ENCODE results near the gene C16orf92. TPM values are rescaled to one million over a fixed set of nuclear protein-coding genes. Genes with fewer than 3 reads are reported as not detected.

C16orf92 gene
- total RNA-seq, 1 experiment from 2014 or later, result not detected

GRCh38 chr16:29993191-29993902, 29.7 kb upstream of the C16orf92 start:
- intact Hi-C loops (cut with micrococcal nuclease), result no loop called here
- Histone ChIP-seq H3K9me3 (ENCODE audit: control insufficient read depth in 1 of 2, insufficient read depth in 1 of 2, low read depth in 1 of 2, low read length in 2 of 2) (no peaks in the 10 kb centered on the region), H3K4me2 (ENCODE audit: low read length) (no peak overlapping the region; the same call in 1 of the 2 replicates), H3K9ac (ENCODE audit: low read length) (no peak overlapping the region; the same call in 1 of the 2 replicates), H3K79me2 (ENCODE audit: insufficient read depth, low read length) (peaks cover 11% of the 10 kb centered on the region), H3K27ac (ENCODE audit: low read depth, low read length) (no peak overlapping the region; the same call in 1 of the 2 replicates), H3K4me3 (replicated peaks in 1 of 2; ENCODE audit: low read depth in 1 of 2, low read length in 2 of 2) (no peak overlapping the region), H3K27me3 (ENCODE audit: insufficient read depth, low read length) (no peaks in the 10 kb centered on the region), H2AFZ (ENCODE audit: low read depth, low read length, poor library complexity, severe bottlenecking) (no peak overlapping the region), H4K20me1 (ENCODE audit: insufficient read depth) (no peaks in the 10 kb centered on the region), H3K4me1 (ENCODE audit: control insufficient read depth in 1 of 2, insufficient read depth in 2 of 2, low read length in 2 of 2) (peaks cover 9 to 27% of the 10 kb centered on the region in 2 experiments), H3K36me3 (ENCODE audit: control insufficient read depth in 1 of 2, insufficient read depth in 2 of 2, low read length in 2 of 2) (peaks cover 17 to 34% of the 10 kb centered on the region in 2 experiments), H3K9me2 (ENCODE audit: insufficient read depth) (no peaks in the 10 kb centered on the region)
- no peak for ATAC-seq
- DNase-seq (ENCODE audit: low read depth, low spot score), result no peak
- ChIA-PET POLR2A (no interaction called here), RAD21 (ENCODE audit: low non-redundant PET in 1 of 2, low total read pairs in 2 of 2, uncharacterized antibody in 2 of 2, unreplicated experiment in 2 of 2) (no interaction called here), CTCF (interaction anchor here (0.7 kb wide), 1 partner anchor 20 kb away, joined by 3 read pairs; no protein-coding TSS in a partner anchor)
- BruUV-seq (replicated peaks), result no TSS peak
- TF ChIP-seq EZH2phosphoT487 (IDR thresholded peaks at IDR 0.05; ENCODE audit: borderline replicate concordance) (no peak), POLR2AphosphoS5 (IDR thresholded peaks at IDR 0.05; ENCODE audit: low read depth, low read length) (0 out of 2 replicates have a peak, but pooled peaks have one; percentile 13), ELF1 (IDR thresholded peaks at IDR 0.05; ENCODE audit: borderline replicate concordance, low read depth) (no peak)

- Histone ChIP-seq H3K9me2 (ENCODE audit: insufficient read depth) (no peaks in the 10 kb centered on the region), H3K36me3 (ENCODE audit: control insufficient read depth in 1 of 2, insufficient read depth in 2 of 2, low read length in 2 of 2) (peaks cover 13 to 29% of the 10 kb centered on the region in 2 experiments), H3K27me3 (ENCODE audit: insufficient read depth, low read length) (no peaks in the 10 kb centered on the region), H4K20me1 (ENCODE audit: insufficient read depth) (no peaks in the 10 kb centered on the region), H3K4me3 (replicated peaks in 1 of 2; ENCODE audit: low read depth in 1 of 2, low read length in 2 of 2) (peak overlapping the region; percentile 83 to 95), H2AFZ (ENCODE audit: low read depth, low read length, poor library complexity, severe bottlenecking) (no peak overlapping the region), H3K27ac (ENCODE audit: low read depth, low read length) (peak overlapping the region; percentile 88), H3K79me2 (ENCODE audit: insufficient read depth, low read length) (peaks cover 11% of the 10 kb centered on the region), H3K4me2 (ENCODE audit: low read length) (peak overlapping the region; percentile 92), H3K4me1 (ENCODE audit: control insufficient read depth in 1 of 2, insufficient read depth in 2 of 2, low read length in 2 of 2) (peaks cover 9 to 27% of the 10 kb centered on the region in 2 experiments), H3K9ac (ENCODE audit: low read length) (peak overlapping the region; percentile 86), H3K9me3 (ENCODE audit: control insufficient read depth in 1 of 2, insufficient read depth in 1 of 2, low read depth in 1 of 2, low read length in 2 of 2) (no peaks in the 10 kb centered on the region)
- no TSS peak for BruUV-seq (replicated peaks)
- ChIA-PET CTCF (interaction anchor here (0.7 kb wide), 1 partner anchor 21 kb away, joined by 3 read pairs; no protein-coding TSS in a partner anchor), POLR2A (no interaction called here), RAD21 (ENCODE audit: low non-redundant PET in 1 of 2, low total read pairs in 2 of 2, uncharacterized antibody in 2 of 2, unreplicated experiment in 2 of 2) (no interaction called here)
- no peak for ATAC-seq
- DNase-seq (ENCODE audit: low read depth, low spot score), result no peak
- intact Hi-C loops (cut with micrococcal nuclease), result no loop called here
- TF ChIP-seq CTCF (IDR thresholded peaks at IDR 0.05 in 2 of 3, conservative IDR thresholded peaks at IDR 0.05 in 1 of 3; ENCODE audit: borderline replicate concordance in 1 of 3, insufficient read depth in 1 of 3, low read depth in 2 of 3, low read length in 2 of 3), result no peak
- TF ChIP-seq SRF (IDR thresholded peaks at IDR 0.05; ENCODE audit: low read depth), result no peak
- TF ChIP-seq, protein P1, sequence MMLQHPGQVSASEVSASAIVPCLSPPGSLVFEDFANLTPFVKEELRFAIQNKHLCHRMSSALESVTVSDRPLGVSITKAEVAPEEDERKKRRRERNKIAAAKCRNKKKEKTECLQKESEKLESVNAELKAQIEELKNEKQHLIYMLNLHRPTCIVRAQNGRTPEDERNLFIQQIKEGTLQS (IDR thresholded peaks at IDR 0.05), result no peak
- no peak for TF ChIP-seq POLR2AphosphoS5 (IDR thresholded peaks at IDR 0.05; ENCODE audit: low read depth, low read length)
- TF ChIP-seq JUND (IDR thresholded peaks at IDR 0.05), result no peak
- no peak for TF ChIP-seq ZBTB33 (IDR thresholded peaks at IDR 0.05; ENCODE audit: extremely low read depth, insufficient replicate concordance, low read length)
- no peak for TF ChIP-seq SIN3A (IDR thresholded peaks at IDR 0.05; ENCODE audit: low read depth)
- TF ChIP-seq CEBPB (IDR thresholded peaks at IDR 0.05; ENCODE audit: low read depth), result no peak
- TF ChIP-seq CBX3 (IDR thresholded peaks at IDR 0.05; ENCODE audit: low read depth), result no peak
- TF ChIP-seq EGR1 (IDR thresholded peaks at IDR 0.05; ENCODE audit: low read depth), result no peak
- no peak for TF ChIP-seq FOSL1 (IDR thresholded peaks at IDR 0.05; ENCODE audit: low read depth)
- no peak for TF ChIP-seq ZFX (IDR thresholded peaks at IDR 0.05)
- TF ChIP-seq MAX (IDR thresholded peaks at IDR 0.05), result no peak
These were observed 28.9 kb upstream of the C16orf92 start for GRCh38 chr16:29993903-29994599.
